Kidney epithelial cell (primary cell): Measurements from ENCODE around the gene CD7. TPM values are rescaled to one million over a fixed set of nuclear protein-coding genes. Genes with fewer than 3 reads are reported as not detected.

ENCODE experiments used
- DNase-seq: peaks from one replicate; pipeline ENCODE4 v3.0.0-alpha.2; 2010; ENCODE audit warnings: low read depth
- H3K27me3 ChIP-seq: 2 replicates; pipeline ENCODE4 v1.6.0; 2011; ENCODE audit warnings: low read length; ENCODE audit not compliant: control insufficient read depth, insufficient read depth
- H3K36me3 ChIP-seq: 2 replicates; pipeline ENCODE4 v1.5.1; 2011; ENCODE audit warnings: low read length; ENCODE audit not compliant: control insufficient read depth, insufficient read depth
- H3K4me3 ChIP-seq: 2 replicates; pipeline ENCODE4 v1.5.1; 2011; ENCODE audit warnings: low read depth, mild to moderate bottlenecking, control low read depth, low read length
- CTCF ChIP-seq: IDR thresholded peaks from 2 replicates; pipeline ENCODE4 v1.5.1; 2011; ENCODE audit warnings: mild to moderate bottlenecking, moderate library complexity, low read length, control low read depth, inconsistent platforms; ENCODE audit not compliant: insufficient read depth, poor library complexity, severe bottlenecking
- total RNA-seq: library from RNA; depleted of rRNA; stranded (reverse); fragments of >200 nt; gene quantifications from 2 replicates; pipeline ENCODE4 v1.2.3, GENCODE V29; 2015

CD7 gene
- total RNA-seq, 1 donor from 2014 or later, result not detected

- no peak for DNase-seq
- TF ChIP-seq CTCF, result no peak
- Histone ChIP-seq H3K4me3 (no peak overlapping the region), H3K27me3 (peaks cover 18% of the 10 kb centered on the region), H3K36me3 (no peaks in the 10 kb centered on the region)
Observed at GRCh38 chr17:82344175-82344907, 26.9 kb upstream of the CD7 start.

GRCh38 chr17:82343560-82343959 is 26.2 kb upstream of the CD7 start:
- no peak for DNase-seq
- Histone ChIP-seq H3K27me3 (peaks cover 13% of the 10 kb centered on the region), H3K36me3 (no peaks in the 10 kb centered on the region), H3K4me3 (no peak overlapping the region)
- no peak for TF ChIP-seq CTCF

- no peak for DNase-seq
- H3K27me3 ChIP-seq, result peaks cover 10% of the 10 kb centered on the region
- TF ChIP-seq CTCF, result no peak
- no peaks in the 10 kb centered on the region for H3K36me3 ChIP-seq
- no peak overlapping the region for H3K4me3 ChIP-seq
Observed at GRCh38 chr17:82342361-82343079, 25.1 kb upstream of the CD7 start.

- no peak for DNase-seq
- Histone ChIP-seq H3K4me3 (no peak overlapping the region), H3K36me3 (no peaks in the 10 kb centered on the region), H3K27me3 (peaks cover 10% of the 10 kb centered on the region)
- TF ChIP-seq CTCF, result no peak
Observed at GRCh38 chr17:82339634-82340580, 22.5 kb upstream of the CD7 start.

- peak; percentile 31 for DNase-seq
- peaks cover 13% of the 10 kb centered on the region for H3K27me3 ChIP-seq
- no peaks in the 10 kb centered on the region for H3K36me3 ChIP-seq
- no peak overlapping the region for H3K4me3 ChIP-seq
- TF ChIP-seq CTCF, result no peak
Observed at GRCh38 chr17:82338858-82339633, 21.6 kb upstream of the CD7 start.
